Measurements from ENCODE around the gene TRPC4AP.
"Not testable (repeated sequence)": the region's sequence is repeated elsewhere in the genome, so short reads cannot be mapped to it uniquely, and the experiment has no call there.

The TRPC4AP gene

DNA sequence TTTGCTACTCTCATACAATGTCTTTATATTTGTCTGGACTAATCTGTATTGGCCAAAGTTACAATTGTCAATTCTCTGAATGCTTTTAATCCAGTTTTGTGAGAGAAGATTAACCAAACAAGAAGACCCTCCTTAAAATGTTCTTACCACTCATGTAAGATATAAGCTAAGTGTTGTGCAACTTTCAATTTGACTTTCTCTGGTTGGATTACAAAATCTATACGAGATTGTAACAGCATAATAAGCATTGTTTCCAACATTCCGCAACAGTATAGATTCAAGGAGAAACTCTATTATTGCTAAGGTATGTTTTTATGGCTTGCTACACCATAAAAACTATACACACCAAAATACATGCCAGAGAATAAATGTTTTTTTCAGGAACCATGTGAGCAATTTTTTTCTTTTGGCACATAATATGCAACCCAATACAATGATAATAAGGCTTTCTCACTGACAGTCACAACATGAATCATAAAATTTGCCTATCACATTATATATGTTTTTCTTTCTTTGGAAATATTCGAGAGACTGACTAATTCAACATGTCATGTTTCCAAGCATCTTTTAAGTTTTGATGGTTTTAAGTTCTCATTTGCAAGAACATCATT is 12.2 kb upstream of the TRPC4AP start:
- no peak for DNase-seq

DNA sequence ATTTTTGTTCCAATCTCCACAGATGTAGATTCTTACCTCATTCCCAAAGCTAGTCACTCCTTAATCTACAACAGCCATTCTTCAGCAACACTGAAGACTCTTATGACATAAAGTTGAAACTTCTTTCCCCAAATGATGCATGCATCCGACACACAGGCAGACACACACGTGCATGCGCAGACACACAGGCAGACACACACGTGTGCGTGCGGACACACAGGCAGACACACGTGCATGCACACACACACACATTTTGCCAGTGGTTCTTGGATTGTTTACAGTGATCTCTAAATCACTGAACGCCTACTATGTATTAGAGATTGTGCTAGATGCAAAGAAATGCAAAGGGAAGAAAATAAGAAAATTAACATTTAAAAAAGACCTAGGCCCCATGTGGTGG is 9.0 kb upstream of the TRPC4AP start:
- no peak for DNase-seq

DNA sequence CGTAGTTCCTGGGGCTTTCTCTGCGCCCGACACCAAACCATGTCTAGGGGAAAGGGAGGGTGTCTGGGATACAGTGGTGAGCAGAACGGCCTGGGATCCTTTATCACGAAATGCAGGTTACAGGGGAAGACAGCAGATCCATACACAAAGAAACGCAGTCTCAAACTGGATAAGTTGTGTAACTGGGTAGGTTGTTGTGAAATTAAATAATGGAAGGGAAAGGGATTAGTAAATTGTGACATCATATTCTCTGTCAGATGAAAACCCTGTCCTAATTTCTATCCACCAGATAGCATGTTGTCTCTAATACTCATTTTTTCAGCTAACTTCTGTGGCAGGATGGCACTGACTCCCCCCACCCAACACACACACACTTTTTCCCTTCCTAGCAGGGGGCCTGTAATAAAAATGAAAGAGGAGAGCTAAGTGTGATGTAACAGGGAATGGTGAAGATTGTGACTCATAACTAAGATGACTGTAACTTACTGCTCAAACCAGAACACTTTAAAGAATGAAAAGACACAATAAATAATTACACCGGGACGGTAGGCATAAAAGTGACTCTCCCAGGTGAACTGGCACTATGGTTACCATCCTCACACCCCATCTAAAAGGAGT is 769 bp upstream of the TRPC4AP start:
- DNase-seq: peak; percentile 81

DNA sequence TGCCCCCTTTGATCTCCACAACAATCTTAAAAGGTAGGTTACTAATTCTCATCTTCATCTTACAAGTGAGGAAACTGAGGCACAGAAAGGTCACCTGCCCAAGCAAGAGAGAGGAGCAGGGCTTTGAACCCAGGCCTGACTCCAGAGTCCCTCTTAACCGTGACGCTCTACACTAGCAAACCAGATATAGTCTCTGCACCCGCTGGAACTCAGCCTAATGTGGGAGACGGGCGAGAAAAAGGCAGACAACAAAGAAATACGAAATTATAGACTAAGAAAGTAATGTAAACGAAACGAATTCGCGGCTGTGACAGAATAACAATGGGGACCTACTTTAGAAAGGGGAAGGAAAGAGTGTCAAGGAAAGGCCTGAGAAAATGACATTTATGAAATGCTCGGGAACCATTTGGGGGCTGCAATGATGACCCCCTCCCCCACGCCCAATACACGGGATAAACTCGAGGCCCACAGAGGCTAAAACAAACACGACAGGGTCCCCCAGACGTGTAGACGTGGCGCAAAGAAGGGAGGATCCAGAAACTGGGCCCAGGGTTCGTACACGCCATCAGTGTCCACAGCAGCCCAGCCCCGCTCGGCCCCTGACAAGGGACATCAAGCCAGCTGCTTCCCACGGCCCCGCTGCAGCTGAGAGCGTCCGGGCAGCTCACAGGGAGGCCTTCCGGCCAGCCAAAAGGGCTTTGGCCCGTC is 637 bp downstream of the TRPC4AP start:
- DNase-seq: no peak

DNA sequence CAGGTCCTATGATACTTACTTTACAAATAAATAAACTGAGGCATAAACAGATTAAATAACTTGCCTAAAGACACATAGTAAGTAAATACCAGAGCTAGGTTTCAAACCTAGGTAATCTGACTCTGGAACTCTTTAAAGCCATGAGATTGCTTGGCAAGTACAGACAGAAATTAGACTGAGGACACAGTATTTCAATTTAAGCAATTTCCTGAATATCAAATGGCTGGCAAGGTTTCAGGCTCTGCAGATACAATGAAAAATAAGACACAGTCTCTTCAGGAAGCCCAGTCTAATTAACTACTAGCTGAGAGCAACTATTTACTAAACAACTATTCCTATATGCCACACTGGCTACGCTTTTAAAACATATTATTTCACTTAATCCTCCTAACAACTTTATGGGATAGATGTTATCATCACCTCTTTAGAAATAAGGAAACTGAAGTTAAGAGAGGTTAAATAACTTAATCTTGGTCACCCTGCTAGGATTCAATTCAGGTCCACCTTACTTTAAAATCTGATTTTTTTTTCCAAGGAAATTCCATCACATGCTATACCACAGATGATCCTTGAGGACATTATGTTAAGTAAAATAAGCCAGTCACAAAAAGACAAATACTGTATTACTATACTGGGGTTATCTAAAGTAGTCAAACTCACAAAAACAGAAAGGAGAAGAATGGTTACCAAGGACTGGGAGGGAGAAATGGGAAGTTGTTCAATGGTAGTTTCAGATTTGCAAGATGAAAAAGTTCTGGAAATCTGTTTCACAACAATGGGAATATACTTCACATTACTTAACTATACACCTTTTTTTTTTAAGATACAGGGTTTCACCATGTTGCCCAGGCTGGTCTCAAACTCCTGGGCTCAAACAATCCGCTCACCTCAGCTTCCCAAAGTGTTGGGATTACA is 4.1 kb downstream of the TRPC4AP start:
- DNase-seq: no peak

DNA sequence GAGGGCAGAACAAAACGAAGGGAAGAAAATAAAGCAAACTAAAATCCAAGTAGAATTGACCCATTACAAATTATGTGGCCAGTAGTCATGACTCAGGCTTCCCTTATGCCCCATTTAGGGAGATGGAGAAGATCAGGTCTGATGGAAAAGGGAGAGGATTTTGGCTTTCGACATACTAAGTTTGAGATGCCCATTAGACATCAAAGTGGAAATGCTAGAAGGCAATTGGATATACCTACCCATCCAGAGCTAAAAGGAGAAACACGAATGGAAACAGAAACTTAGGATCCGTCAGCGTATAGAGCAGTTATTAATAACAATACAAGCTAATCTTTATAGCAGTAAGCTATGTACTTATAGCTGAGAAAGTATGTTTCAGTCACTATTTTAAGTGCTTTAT is 4.8 kb downstream of the TRPC4AP start:
- DNase-seq: no peak

DNA sequence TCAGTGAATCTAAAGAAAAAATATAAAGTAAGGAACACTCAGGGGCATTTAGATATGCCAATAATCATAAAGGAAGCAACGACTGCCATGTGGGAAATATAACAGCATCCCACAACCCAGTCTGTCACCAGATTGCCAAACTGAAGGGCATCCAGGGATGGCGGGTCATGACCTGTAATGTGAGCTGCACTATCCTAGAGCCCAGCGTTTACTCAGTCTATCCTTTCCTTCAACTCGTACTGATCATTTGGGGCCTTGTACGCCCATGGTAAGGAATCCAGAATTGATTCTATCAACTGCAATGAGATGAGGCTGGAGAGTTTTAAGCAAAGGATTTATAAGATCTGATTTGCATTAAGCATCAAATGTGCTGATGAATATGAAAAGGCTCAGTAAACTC is 5.3 kb downstream of the TRPC4AP start:
- no peak for DNase-seq

DNA sequence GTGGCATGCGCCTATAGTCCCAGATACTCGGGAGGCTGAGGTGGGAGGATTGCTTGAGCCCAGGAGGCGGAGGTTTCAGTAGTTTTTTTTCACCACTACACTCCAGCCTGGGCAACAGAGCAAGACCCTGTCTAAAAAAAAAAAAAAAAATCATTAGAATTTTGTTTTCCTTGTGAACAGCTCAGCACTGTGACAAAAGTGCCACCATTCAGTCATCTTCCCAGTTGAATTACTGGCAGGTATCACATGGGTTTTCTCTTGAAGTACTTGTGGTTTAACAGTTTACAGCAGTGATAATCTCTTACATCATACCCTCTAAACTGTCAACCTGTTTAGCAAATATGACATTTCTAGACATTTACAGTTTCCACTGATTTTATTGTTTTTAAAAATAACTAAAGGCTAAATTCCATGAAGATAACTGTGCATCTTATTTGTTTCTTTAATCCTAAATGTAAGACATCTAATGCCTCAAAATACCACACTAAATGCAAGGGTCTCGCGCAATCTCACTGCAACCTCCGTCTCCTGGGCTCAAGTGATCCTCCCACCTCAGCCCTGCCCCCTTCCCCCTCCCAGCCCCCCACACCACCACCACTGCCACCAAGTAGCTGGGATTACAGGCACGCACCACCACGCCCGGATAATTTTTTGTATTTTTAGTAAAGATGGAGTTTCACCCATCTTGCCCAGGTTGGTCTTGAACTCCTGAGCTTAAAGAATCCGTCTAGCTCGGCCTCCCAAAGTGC is 7.0 kb downstream of the TRPC4AP start:
- DNase-seq: no peak

DNA sequence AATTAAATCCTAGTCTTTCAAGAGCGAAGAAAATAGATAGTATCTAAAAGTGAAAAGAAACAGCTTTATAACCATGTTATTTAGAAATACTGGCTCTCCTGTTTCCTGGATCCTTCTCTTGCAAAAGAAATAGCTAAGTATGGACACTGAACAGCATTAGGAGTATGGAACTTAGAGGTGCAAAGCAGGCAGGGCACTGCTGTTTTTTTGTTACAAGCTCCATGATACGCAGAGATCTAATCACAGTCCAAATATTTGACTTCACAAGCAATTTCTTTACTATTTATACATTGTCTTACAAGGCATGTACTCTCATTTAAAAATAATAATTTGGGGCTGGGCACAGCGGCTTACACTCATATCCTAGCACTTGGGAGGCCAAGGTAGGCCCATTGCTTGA is 7.6 kb downstream of the TRPC4AP start:
- no peak for DNase-seq

DNA sequence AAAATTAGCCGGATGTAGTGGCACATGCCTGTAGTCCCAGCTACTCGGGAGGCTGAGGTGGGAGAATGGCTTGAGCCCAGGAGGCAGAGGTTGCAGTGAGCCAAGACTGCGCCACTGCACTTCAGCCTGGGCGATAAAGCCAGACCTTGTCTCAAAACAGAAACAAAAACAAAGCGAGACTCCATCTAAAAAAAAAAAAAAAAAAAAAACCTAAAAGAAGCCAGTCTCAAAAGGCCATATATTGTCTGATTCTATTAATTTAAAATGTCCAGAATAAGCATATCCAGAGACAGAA is 12.3 kb downstream of the TRPC4AP start:
- not testable (repeated sequence) for DNase-seq

DNA sequence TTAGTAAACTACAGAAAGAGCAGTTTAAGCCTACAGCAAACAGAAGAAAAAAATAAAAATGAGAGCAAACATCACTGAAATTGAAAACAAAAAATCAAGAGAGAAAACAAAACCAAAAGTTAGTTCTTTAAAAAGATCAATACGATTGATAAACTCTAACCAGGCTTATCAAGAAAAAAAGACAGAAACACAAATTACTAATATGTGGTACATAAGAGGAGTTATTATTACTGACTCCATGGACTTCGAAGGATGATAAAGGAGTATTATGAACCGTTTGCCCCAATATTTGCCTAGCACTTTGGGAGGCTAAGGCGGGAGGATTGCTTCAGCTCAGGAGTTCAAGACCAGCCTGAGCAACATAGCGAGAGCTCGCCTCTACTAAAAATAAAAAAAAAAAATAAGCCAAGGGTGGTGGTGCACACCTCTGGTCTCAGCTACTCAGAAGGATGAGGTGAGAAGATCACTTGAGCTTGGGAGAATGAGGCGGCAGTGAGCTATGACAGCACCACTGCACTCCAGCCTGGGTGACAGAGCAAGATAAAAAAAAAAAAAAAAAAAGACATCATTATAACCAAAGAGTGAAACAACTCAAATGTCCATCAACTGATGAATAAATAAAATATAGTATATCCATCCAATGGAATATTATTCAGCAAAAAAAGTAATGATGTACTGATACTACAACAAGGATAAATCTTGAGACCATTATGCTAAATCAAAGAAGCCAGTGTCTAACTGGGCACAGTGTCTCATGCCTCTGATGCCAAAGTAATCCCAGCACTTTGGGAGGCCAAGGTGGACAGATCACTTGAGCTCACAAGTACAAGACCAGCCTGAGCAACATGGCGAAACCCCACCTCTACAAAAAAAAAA is 12.9 kb downstream of the TRPC4AP start:
- DNase-seq: no peak

DNA sequence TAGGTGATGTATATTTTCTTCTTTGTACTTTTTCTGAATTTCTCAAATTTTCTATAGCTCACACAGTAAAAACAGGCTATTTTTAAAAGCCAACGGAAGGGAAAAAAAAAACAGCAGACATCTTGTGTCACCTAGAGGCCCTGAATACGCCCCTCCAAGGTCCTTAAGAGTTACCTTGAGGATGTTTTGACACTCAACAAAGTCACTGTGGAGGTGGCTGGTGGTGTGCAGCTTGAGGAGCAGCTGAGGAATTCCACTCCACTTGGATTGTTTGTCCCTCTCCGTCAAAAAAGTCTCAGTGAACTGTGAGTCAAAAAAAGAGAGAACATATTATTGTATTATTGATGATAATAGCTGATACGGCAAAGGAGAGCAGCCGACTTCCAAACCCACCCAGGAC is 14.7 kb downstream of the TRPC4AP start:
- no peak for DNase-seq

DNA sequence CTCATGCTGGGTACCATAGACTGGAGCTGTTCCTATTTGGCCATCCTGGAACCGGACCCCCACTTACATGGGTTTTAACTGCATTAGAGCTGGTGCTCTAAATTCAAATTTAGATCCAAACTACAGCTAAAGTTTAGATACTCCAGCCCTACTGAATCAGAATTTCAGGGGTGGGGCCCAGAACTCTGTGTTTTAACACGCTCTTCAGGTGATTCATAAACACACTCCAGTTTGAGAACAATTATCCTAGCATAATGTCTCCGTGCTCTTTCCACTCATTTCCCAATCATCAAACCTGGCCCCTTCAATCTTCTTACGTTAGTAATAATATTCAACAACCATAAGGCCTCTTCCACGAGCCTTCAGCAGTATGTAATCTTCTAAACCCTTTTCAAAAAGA is 15.3 kb downstream of the TRPC4AP start:
- DNase-seq: no peak

DNA sequence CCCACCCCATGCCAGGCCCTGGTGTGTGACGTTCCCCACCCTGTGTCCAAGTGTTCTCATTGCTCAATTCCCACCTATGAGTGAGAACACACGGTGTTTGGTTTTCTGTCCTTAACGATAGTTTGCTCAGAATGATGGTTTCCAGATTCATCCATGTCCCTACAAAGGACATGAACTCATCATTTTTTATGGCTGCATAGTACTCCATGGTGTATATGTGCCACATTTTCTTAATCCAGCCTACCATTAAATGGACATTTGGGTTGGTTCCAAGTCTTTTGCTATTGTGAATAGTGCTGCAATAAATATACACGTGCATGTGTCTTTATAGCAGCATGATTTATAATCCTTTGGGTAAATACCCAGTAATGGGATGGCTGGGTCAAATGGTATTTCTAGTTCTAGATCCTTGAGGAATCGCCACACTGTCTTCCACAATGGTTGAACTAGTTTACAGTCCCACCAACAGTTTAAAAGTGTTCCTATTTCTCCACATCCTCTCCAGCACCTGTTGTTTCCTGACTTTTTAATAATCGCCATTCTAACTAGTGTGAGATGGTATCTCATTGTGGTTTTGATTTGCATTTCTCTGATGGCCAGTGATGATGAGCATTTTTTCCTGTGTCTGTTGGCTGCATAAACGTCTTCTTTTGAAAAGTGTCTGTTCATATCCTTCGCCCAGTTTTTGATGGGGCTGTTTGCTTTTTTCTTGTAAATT is 21.0 kb downstream of the TRPC4AP start:
- DNase-seq: not testable (repeated sequence)

DNA sequence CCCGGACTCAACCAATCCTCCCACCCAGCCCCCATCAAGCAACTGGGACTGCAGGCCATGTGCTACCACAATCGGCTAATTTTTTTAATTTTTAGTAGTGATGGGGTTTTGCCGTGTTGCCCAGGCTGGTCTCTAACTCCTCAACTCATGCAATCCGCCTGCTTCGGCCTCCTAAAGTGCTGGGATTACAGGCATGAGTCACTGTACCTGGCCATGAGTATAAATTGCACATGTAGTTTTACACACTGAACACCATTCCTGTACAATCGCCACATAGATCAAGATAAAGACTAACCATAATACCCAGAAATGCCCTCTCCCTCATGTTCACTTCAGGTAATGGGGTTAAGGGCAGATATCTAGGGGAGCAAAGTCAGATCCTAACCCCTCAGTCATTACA is 26.4 kb downstream of the TRPC4AP start:
- no peak for DNase-seq

DNA sequence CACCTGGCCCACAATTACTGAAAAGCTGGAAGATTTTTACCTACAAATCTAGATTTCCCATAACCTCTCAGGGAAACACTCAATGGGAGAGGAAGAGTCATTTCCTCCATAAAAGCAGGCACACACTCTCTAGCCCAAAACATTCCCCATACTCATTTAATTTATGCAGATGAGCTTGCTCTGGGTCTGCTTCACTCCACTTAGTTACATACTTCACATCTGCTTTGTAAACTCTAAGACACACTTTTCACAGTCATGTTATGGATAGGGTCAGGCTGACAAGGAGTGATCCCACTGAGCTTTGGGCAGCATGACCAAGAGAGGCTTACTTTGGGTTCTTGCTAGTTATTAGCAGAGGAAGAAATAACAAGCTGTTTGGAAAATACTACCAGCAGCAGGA is 27.4 kb downstream of the TRPC4AP start:
- no peak for DNase-seq

DNA sequence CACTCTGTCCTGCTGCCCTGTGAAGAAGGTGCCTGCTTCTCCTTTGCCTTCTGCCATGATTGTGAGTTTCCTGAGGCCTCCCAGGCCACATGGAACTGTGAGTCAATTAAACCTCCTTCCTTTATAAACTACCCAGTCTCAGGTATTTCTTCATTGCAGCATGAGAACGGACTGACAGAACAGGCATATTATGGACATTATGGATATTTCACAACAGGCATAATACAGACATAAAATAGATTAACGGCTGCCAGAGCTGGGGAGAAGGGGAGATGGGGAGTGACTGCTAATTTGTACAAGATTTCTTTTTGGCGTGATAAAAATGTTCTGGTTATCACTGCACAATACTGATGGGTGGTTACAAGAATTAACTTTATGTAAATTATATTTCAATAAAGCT is 29.4 kb downstream of the TRPC4AP start:
- DNase-seq: no peak

DNA sequence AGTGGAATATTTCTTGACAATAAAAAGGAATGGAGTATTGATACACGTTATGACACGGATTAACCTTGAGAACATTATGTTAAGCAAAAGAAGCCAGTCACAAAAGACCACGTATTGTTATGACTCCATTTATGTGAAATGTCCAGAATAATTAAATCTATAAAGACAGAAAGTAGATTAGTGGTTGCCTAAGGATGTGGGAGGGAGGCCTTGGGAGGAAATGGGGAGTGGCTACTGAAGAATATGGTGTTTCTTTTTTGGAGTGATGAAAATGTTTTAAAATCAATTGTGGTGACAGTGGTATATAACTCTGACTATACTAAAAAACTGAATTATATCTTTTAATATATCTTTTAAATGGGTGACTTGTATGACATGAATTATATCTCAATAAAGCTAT is 30.1 kb downstream of the TRPC4AP start:
- DNase-seq: no peak

DNA sequence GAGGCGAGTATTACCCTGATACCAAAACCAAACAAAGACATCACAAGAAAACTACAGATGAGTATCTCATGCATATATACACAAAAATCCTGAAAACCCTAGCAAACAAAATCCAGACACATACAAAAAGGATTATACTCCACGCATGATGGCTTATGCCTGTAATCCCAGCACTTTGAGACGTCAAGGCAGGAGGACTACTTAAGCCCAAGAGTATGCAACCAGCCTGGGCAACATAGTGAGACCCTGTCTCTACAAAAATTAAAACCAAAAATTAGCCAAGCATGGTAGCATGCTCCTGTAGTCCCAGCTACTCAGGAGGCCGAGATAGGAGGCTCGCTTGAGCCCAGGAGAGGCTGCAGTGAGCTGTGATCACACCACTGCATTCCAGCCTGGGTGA is 32.4 kb downstream of the TRPC4AP start:
- no peak for DNase-seq

DNA sequence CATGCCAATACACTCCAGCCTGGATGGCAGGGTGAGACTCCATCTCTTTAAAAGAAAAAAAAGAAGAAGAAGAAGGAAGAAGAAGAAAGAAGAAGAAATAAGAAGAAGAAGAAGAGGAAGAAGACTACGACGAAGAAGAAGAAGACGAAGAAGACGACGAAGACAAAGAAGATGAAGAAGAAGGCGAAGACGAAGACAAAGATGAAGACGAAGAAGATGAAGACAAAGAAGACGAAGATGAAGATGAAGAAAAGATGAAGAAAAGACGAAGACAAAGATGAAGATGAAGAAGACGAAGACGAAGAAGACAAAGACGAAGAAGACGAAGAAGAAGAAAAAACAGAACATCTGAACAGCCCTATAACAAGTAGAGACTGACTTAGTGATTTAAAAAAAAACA is 33.0 kb downstream of the TRPC4AP start:
- no peak for DNase-seq

DNA sequence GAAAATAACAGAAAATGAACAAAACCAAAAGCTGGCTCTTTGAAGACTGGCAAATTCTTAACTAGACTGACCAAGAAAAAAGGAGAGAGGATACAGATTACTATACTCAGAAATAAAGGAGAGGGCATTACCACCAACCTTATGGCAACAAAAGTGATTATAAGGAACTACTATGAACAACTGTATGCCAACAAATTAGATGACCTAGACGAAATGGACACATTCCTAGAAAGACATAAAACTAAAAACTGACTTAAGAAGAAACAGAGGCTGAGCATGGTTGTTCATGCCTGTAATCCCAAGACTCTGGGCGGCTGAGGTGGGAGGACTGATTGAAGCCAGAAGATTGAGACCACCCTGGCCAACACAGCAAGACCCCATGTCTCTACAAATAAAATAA is 33.5 kb downstream of the TRPC4AP start:
- no peak for DNase-seq

Data from fibroblast of skin of abdomen (primary cell).